Left forelimb (tissue), 1 donor: ENCODE data around the gene OGFR.

Source experiments
- DNase-seq: peaks from one replicate; pipeline ENCODE4 v3.0.0-alpha.2; 2018; ENCODE audit warnings: low spot score

Gene OGFR

GRCh38 chr20:62825986-62826645 is 21.5 kb downstream of the OGFR start:
- no peak for DNase-seq

DNA sequence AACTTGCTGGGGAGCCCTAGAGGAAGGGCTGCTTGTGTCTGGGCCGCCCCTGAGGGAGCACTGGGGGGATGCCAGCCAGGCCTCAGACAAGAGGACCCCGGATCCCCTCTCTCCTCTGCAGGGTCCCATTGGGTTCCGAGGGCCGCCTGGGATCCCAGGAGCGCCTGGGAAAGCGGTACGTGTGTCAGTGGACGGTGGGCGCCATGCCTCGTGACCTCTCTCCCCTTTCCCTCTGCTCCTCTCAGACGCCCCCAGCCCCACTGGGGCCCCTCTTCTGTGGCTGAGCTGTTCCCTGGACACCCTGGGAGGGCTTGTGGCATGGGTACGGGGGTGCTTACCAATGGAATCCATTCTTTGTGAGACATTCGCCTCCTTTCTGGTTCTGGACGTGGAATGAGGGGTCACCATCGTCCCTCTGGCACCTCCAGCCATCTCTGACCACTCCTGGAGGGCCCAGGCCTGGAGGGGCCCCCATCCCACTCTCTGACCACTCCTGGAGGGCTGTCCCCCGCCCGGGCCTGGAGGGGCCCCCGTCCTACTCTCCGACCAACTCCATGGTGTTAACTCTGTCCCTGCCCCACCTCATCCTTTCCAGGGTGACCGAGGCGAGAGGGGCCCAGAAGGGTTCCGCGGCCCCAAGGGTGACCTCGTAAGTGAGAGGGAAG is 22.1 kb downstream of the OGFR start:
- DNase-seq, result no peak

- no peak for DNase-seq
Observed at GRCh38 chr20:62827311-62828038, 22.8 kb downstream of the OGFR start.

- DNase-seq, result no peak
Observed at GRCh38 chr20:62828051-62828450, 23.4 kb downstream of the OGFR start.

- no peak for DNase-seq
Observed at GRCh38 chr20:62828511-62829230, 24.0 kb downstream of the OGFR start.

- DNase-seq, result no peak
Observed at GRCh38 chr20:62829231-62830230, 24.9 kb downstream of the OGFR start.

- DNase-seq, result no peak
Observed at GRCh38 chr20:62830251-62830650, 25.6 kb downstream of the OGFR start.

DNA sequence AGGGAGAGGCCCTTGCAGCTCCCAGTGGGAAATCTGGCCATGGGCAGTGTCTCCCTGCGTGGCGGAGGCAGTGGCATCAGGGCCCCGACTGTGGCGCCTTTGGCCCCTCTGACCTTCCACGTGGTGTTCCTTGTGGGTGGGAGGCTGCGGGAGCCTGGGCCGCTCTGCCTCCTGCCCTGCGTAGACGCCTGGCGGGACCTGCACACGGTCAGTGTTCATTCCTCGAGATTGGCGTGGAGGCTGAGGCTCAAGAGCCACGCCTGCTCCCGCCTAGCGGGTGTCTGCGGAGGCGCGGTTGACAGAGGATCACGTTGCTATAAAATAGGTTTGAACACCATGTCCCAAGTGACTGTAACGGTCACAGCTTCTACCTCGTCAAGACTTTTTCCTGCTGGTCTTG is 26.2 kb downstream of the OGFR start:
- no peak for DNase-seq

DNA sequence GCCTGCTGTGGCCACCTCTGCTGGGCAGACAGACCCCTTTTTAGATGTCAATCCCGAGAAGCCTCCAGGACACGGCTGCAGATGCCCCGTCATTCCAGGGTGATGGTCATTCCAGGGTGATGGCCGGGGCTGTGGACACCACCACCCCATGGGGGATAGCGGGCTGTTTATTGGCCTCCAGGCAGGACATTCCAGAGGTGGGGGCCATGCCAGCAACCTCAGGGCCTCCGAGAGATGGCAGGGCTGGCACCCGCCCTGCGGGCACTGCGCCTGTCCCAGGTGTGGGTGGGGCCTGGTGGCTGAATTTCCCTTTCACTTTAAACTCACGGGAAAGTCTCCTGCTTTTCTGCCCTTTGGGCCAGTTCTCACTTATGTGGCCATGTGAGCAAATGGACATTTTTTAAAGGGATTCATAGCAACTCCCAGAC is 26.7 kb downstream of the OGFR start:
- no peak for DNase-seq

GRCh38 chr20:62831854-62832211 is 27.2 kb downstream of the OGFR start:
- no peak for DNase-seq

DNA sequence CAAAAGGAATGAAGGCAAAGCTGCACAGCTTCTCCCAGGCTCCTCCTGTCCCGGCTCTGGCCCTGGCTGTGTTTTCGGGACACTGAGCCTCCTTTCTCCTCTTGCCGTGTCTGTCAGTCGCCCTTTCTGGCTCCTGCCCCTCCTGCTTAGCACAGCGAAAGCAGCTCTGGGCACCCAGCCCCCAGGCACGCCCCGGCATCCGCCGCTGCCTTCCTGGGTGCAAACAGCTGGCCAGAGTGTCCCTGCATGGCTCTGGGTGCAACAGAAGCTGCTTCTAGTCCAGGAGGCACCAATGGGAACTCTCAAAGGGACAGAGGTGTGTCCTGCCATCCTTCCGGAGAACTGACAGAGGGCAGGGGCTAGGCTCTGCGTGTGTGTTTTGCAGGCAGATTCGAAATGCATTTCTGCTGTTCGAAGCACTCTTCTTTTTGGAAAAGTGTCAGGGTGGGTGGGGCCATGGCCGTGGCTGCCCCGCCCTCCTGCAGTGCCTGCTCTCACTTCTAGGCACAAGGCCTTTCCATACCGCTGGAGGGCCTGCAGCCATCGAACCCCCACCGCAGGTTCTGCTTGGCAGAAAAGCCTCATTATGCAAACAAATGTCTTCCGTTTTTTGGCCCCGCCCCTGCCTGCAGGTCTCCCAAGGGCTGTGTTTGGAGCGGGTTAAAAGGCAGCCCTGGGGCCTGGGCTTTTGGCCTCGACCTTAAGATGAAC is 27.7 kb downstream of the OGFR start:
- DNase-seq, result peak; percentile 66

DNA sequence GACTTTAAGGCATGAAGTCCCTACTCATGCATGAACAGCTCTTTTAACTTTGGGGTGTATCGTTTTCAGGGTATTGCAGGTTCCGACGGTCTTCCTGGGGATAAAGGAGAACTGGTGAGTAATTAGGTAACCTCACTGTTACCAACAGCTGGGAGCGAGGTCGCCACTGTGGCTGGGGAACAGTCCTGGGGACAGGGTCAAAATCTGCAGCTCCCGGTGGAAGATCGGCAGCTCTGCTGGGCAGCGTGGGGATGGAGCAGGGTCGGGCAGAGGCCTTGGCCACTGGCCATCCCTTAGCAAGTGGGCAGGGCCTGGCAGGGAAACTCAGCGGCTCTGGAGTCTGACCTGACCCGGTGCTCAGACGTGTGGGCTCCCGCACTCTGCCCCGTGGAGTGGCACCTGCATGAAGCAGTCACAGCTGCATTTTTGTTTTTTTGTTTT is 28.3 kb downstream of the OGFR start:
- peak; percentile 64 for DNase-seq

DNA sequence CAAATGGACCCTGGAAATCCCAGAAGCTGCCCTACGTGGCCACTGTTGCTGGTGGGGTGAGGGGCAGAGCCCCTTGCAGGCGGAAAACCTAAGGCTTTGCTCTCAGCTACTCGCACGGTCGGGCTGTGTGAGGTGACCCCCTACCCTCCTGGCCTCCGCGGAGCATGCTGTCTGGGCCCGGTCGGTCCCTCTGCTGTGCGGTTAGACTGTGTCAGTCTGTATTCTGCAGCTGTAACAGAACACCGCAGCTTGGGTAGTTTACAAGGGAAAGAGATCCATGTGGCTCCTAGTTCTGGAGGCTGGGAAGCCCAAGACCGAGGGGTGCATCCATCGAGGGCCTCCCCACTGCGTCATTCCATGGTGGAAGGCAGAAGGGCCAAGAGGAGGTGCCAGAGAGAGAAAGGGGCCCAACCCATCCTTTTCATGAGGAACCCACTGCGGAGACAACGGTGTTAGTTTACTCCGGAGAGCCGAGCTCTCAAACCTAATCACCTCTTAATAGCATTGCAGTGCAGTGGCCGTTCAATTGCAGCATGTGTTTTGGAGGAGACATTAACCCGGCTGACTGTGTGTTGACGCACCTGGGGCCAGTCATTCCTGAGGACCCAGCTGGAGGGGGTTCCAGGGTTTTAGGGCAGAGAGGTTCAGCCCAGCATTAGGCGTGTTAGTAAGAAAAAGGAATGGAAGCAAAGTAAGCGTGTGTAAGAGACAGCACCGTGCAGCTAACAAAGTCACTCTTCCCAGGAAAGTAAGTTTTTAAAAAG is 30.5 kb downstream of the OGFR start:
- no peak for DNase-seq

DNA sequence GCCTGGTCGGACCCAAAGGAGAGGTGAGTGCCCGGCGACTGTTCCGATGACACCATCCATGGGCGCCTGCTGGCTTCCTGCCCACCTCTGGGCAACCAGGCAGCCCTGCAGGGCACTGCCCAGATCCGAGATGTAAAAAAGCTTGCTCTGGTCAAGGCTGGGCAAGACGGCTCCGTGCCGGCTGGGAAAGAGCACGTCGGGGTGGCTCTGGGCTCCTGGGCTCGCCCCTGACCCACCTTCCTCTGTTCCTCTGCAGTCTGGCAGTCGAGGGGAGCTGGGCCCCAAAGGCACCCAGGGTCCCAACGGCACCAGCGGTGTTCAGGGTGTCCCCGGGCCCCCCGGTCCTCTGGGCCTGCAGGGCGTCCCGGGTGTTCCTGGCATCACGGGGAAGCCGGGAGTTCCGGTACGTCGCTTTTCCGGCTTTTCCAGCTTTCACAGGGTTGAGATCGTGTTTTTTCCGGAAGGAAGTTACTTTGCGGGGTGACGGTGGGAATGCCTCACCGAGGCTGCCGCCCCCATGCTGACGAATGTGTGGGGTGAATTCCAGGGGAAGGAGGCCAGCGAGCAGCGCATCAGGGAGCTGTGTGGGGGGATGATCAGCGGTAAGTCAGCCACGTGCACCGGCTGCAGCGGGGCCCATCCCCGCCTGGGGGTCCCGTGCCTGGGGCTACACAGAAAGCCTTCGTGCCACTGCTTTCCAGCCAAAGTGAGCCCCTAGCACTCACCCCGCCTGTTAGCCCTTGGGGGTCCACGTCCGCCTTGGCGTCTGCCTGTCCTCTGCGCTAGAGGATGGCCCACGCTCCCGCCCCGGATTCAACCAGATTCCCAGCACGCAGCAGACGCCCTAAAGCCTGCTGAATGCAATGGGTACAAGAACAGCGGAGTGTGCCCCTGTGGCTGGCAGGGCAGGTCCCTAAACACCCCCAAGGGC is 31.6 kb downstream of the OGFR start:
- peak; percentile 65 for DNase-seq

- DNase-seq, result peak; percentile 50
Observed at GRCh38 chr20:62836967-62837490, 32.4 kb downstream of the OGFR start.

- no peak for DNase-seq
Observed at GRCh38 chr20:62837790-62838127, 33.1 kb downstream of the OGFR start.

DNA sequence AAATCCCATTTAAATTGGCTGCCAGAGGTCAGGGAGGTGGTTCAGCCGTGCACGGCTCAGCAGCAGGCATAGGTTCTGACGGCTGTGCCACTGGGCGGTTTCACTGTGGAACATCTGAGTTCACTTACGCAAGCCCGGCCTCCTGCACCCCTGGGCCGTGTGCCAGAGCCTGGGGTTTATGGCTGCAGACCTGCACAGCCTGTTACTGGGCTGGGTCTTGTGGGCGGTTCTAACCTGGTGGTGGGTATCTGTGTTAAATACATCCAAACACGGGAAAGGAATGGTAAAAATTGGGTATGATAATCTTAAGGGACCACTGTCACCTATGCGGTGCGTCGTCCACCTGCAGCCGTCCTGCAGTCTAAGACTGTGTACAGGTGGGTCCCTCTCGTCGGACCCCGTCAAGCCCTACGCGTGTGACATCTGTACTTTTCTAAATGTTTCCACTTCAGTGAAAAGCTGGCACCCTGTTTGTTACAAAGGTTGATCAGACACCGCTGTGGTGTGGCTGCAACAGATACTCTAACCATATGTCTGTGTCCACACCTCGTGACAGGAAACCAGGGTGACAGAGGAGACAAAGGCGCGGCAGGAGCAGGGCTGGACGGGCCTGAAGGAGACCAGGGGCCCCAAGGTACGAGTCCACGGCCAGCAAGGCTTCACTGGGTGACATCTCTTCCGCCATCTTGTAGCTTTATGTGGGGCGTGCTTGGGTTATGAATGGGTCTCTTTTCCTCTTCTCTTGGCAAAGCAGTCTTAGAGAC is 33.7 kb downstream of the OGFR start:
- DNase-seq, result no peak

GRCh38 chr20:62839261-62839660 is 34.6 kb downstream of the OGFR start:
- DNase-seq, result no peak
